ENCODE results near the gene RASSF5.

GRCh38 chr1:206516728-206516990, 9.3 kb downstream of the RASSF5 start:
- TF ChIP-seq CTCF (IDR thresholded peaks at IDR 0.05 in 2 of 3, conservative IDR thresholded peaks at IDR 0.05 in 1 of 3; ENCODE audit: control insufficient read depth in 2 of 3, extremely low read depth in 1 of 3, insufficient read depth in 1 of 3, low read depth in 3 of 3, low read length in 3 of 3) (no peak), RAD21 (IDR thresholded peaks at IDR 0.05; ENCODE audit: insufficient read depth, low read depth, low read length) (no peak)
